NCI-H510A (cell line): ENCODE measurements around the gene NPAS1.

Source experiments
- DNase-seq: peaks from one replicate; lab custom pipeline; 2025; lab: John Stamatoyannopoulos, UW

Gene NPAS1

GRCh38 chr19:47081095-47081494 is 61.5 kb downstream of the NPAS1 start:
- no peak for DNase-seq

DNA sequence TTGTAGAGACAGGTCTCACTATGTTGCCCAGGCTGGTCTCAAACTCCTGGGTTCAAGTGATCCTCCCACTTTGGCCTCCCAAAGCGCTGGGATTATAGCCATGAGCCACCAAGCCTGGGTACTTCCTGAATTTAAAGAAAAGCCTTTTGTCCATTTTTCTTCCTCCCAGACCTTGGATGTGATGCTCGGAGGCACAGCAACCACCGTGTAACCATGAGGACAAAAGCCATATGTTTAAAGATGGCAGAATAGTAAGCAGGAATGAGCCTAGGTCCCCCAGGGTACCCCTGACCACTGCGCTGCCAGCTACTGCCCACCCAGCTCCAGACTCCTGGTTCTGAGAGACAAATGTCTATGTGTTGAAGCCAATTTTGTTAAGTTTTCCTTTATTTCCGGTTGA is 62.9 kb downstream of the NPAS1 start:
- no peak for DNase-seq

- no peak for DNase-seq
Measured at GRCh38 chr19:47084879-47085439, 65.3 kb downstream of the NPAS1 start.

- no peak for DNase-seq
Measured at GRCh38 chr19:47086280-47086679, 66.6 kb downstream of the NPAS1 start.

DNA sequence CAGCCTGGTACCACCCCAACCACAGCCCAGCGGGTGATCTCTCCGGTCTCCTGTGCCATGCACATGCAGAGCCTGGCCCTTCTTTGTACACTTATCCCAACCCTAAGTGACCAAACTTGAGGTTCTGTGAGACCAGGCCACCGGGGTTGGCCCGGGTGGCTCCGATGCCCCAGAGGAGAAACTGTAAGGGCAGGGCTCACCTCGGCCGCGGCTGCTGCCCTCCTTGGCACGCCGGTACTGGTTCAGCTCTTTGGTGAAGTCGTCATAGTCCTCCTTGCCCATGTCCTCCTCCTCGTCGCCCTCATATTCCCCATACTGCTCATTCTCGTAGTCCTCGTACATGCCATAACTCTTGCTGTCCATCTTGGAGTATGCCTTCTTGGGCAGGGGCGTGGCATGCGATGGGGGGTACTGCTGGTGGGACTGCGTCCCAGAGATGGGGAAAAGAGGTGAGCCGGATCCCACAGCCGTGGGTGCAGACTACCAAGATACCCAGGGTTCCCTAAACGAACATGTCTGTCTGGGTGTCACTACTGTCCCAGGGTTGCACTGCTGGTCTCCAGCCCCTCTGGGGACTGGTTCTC is 70.2 kb downstream of the NPAS1 start:
- DNase-seq, result no peak

DNA sequence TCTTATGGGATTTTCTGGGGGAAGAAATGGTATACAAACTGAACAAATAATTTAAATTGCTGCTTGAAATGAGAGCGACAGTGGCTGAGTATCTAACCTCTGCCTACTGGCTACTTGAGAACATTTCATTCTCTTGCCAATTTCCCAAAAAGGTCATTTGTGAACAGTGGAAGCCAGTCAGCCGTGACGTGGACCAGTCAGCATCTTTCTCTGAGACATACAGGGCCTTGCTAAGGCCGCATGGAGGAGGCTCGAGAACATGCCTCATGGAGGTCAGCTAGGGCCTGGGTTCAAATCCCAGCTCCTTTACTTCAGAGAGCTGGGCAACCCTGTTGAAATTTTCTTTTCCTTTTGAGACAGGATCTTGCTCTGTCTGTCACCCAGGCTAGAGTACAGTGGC is 73.6 kb downstream of the NPAS1 start:
- no peak for DNase-seq

DNA sequence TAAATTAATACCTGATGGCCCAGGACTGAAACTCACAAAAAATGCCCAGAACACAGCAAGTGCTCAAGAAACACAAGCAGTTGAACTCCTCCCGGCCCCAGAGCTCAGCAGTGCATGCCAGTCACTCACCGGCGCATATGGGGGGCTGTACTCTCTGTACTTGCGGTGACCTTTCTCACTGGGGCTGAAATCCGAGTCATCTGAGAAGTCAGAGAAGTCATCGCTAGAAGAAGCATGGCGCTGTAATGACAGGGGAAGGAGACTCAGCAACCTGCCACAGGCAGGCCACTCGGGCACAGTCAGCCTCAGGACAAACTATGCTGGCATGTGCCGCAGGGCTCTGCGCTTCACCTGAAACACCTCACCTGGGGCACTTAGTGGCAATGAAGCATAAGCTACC is 74.2 kb downstream of the NPAS1 start:
- no peak for DNase-seq

DNA sequence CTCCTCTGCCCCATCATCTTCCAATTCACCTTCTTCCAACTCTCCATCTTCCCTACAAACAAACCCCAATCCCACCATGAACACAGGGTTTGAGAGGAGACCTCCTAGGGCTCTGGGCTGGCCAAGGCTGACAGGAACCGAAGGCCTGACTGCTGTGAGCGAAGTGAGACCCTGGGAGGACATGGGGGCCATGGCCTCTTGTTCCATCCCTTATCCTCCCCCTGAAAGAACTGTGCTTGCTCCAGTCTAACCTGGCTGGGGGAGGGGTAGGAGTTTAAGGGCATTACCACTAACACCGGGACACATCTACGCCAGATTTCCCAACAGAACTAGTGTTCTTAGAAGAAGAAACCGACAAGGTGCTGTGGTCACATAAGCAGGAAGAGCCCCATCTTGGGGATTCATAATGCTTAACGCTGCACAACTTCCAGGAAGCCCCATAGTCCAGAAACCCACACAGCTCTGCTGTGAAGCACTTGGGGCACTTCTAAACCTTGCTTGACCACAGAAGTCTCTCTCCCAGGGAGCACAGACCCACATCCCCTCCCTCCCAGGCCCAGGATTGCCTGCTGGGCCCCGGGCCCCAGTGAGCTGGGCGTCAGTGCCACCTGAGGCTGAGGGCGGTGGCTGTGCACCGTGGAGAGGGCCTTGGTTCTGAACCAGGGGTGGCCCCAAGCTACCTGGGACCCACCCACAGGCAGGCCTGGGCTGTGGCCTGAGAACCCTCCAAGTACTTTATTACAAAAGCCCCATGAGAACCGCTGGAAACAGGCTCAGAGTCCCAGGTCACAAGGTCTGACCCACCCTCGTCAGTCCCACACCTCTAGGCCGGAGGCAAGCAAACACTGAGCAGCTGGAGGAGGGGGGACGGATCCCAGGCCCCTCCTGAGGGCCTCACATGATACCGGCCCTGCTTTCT is 75.2 kb downstream of the NPAS1 start:
- DNase-seq, result no peak
